A673 (cell line): ENCODE results near the gene CD74. TPM values are rescaled to one million over a fixed set of nuclear protein-coding genes. Genes with fewer than 3 reads are reported as not detected.

Experiments
- BruUV-seq: library from RNA; stranded (reverse); fragments of 400-500 nt; replicated peaks from 2 replicates; lab custom pipeline; 2021; lab: Mats Ljungman, UMichigan
- CTCF ChIA-PET: fragments of 300-600 bp; sonication (Branson Sonifier 250); formaldehyde crosslinking; loops from one replicate; lab custom pipeline; 2022; ENCODE audit warnings: antibody characterized with exemption; lab: Charles Lee
- POLR2A ChIA-PET: fragments of 300-600 bp; sonication (Branson Sonifier 250); formaldehyde crosslinking; loops from one replicate; lab custom pipeline; 2022; ENCODE audit warnings: antibody characterized with exemption; ENCODE audit not compliant: low non-redundant PET; lab: Charles Lee
- DNase-seq: peaks from one replicate; pipeline ENCODE4 v3.0.0-alpha.2; 2015; ENCODE audit warnings: low spot score
- H3K27ac ChIP-seq: fragments of 200-600 bp; sonication (generic); 2 replicates; pipeline ENCODE4 v1.5.1; 2016; ENCODE audit warnings: mixed run types, low read depth, mild to moderate bottlenecking, mixed read lengths, antibody characterized with exemption, low read length; ENCODE audit not compliant: poor library complexity, severe bottlenecking
- H3K27me3 ChIP-seq: fragments of 200-600 bp; sonication (generic); replicated peaks from 2 replicates; pipeline ENCODE4 v1.6.1; 2017; ENCODE audit warnings: mixed run types, low read depth, mild to moderate bottlenecking, mixed read lengths, antibody characterized with exemption, low read length; ENCODE audit not compliant: insufficient read depth, poor library complexity
- H3K36me3 ChIP-seq: fragments of 200-600 bp; sonication (generic); 2 replicates; pipeline ENCODE4 v1.6.1; 2016; ENCODE audit warnings: mixed run types, mild to moderate bottlenecking, mixed read lengths, antibody characterized with exemption, low read length; ENCODE audit not compliant: insufficient read depth, poor library complexity, severe bottlenecking
- H3K4me1 ChIP-seq: fragments of 200-600 bp; sonication (generic); 2 replicates; pipeline ENCODE4 v1.6.1; 2017; ENCODE audit warnings: mixed run types, mild to moderate bottlenecking, mixed read lengths, antibody characterized with exemption, low read length; ENCODE audit not compliant: insufficient read depth, poor library complexity, severe bottlenecking
- H3K4me3 ChIP-seq: fragments of 200-600 bp; sonication (generic); 2 replicates; pipeline ENCODE4 v1.5.1; 2016; ENCODE audit warnings: low read depth, mixed run types, mild to moderate bottlenecking, mixed read lengths, low read length; ENCODE audit not compliant: poor library complexity, severe bottlenecking
- H3K9me3 ChIP-seq: fragments of 200-600 bp; sonication (generic); 2 replicates; pipeline ENCODE4 v1.6.1; 2016; ENCODE audit warnings: mixed run types, low read depth, mild to moderate bottlenecking, mixed read lengths, antibody characterized with exemption, low read length; ENCODE audit not compliant: poor library complexity, severe bottlenecking
- CTCF ChIP-seq: fragments of 300-800, 200-600 bp; sonication (generic); conservative IDR thresholded peaks from 2 replicates; pipeline ENCODE4 v1.5.1; 2017; ENCODE audit warnings: low read depth, mild to moderate bottlenecking, antibody characterized with exemption, low read length, moderate library complexity, mixed read lengths
- EZH2 ChIP-seq: fragments of 200-600 bp; sonication (generic); IDR thresholded peaks from 2 replicates; pipeline ENCODE4 v1.6.1; 2017; ENCODE audit warnings: borderline replicate concordance, low read depth, mild to moderate bottlenecking, mixed read lengths, antibody characterized with exemption, low read length; ENCODE audit not compliant: poor library complexity, severe bottlenecking
- intact Hi-C: fragments of 100-400 bp; cut with micrococcal nuclease; formaldehyde crosslinking; loops from one replicate; pipeline ENCODE4 v1.10.0; 2022; ENCODE audit not compliant: unreplicated experiment
- total RNA-seq: library from RNA; stranded (reverse); gene quantifications from 2 replicates; pipeline ENCODE4 v1.2.3, GENCODE V29; 2021

CD74 gene
- total RNA-seq, 1 experiment from 2014 or later = not detected

- TF ChIP-seq CTCF (no peak), EZH2 (no peak)
- ChIA-PET POLR2A (no interaction called here), CTCF (no interaction called here)
- no peaks in the 10 kb centered on the region for H3K27me3 ChIP-seq
- no TSS peak for BruUV-seq
- intact Hi-C loops = no loop called here
- DNase-seq = no peak
- H3K4me1 ChIP-seq = no peaks in the 10 kb centered on the region
- peaks cover 65% of the 10 kb centered on the region for H3K36me3 ChIP-seq
- H3K4me3 ChIP-seq = no peak overlapping the region
- no peaks in the 10 kb centered on the region for H3K9me3 ChIP-seq
- no peak overlapping the region for H3K27ac ChIP-seq
Measured at GRCh38 chr5:150364004-150364403, 48.7 kb downstream of the CD74 start.

DNA sequence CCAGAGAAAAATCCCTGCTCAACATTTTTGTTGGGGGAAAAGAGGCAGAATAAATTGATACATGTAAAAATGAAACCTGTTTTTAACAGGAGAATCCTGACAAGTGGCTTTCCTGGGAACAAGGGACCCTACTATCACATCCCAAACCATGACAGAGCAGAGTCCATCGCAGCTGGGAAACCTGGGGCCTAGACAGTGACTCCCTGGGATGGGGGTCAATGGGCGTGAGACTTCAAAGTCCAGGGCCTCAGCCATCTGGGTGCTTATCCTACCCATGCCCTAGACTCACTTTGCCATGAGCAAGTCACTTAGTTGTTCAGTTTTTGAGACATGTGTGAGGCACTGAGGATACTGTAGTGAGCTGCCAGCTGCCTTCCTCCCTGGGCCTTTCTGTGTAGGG, 49.5 kb downstream of the CD74 start:
- Histone ChIP-seq H3K27ac (no peak overlapping the region), H3K27me3 (no peaks in the 10 kb centered on the region), H3K4me3 (no peak overlapping the region), H3K9me3 (no peaks in the 10 kb centered on the region), H3K36me3 (peaks cover 56% of the 10 kb centered on the region), H3K4me1 (no peaks in the 10 kb centered on the region)
- CTCF ChIA-PET = no interaction called here
- DNase-seq = no peak
- TF ChIP-seq EZH2 (no peak), CTCF (no peak)
- BruUV-seq = no TSS peak
- POLR2A ChIA-PET = no interaction called here
- intact Hi-C loops = no loop called here

DNA sequence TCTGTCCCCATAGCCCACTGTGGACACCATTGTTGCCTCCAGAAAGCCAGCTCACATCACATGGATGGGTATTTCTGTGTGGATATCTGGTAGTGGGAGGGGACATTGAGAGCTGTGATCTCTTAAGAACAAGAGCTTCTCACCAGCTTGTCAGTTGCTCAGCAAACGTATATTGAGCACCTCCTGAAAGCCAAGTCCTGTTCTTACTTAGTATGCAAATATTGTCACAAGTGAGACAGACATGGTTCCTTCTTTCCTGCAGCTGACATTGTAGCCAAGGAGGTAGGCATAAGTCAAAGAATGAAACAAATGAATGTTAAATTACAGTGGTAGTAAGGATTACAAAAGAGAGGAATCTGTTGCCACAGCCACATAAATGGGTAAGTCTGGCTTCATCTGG, 51.4 kb downstream of the CD74 start:
- no TSS peak for BruUV-seq
- TF ChIP-seq CTCF (no peak), EZH2 (no peak)
- intact Hi-C loops = no loop called here
- Histone ChIP-seq H3K4me1 (peaks cover 8% of the 10 kb centered on the region), H3K27ac (no peak overlapping the region), H3K9me3 (no peaks in the 10 kb centered on the region), H3K27me3 (no peaks in the 10 kb centered on the region), H3K36me3 (peaks cover 44% of the 10 kb centered on the region), H3K4me3 (no peak overlapping the region)
- ChIA-PET POLR2A (no interaction called here), CTCF (no interaction called here)
- no peak for DNase-seq
